Mesendoderm (in vitro differentiated cells): Measurements from ENCODE around the gene ASF1A.

Experiments used
- DNase-seq: peaks from one replicate; pipeline ENCODE4 v3.0.0; 2013
- H2AK5ac ChIP-seq: 2 replicates; pipeline ENCODE4 v1.6.1; 2013; ENCODE audit warnings: low read length, inconsistent platforms
- H2BK120ac ChIP-seq: 2 replicates; pipeline ENCODE4 v1.6.1; 2013; ENCODE audit warnings: low read depth, mild to moderate bottlenecking, low read length, moderate library complexity, mixed read lengths
- H2BK15ac ChIP-seq: replicated peaks from 2 replicates; pipeline ENCODE4 v1.6.1; 2013; ENCODE audit warnings: low read depth, mild to moderate bottlenecking, moderate library complexity
- H2BK5ac ChIP-seq: 2 replicates; pipeline ENCODE4 v1.6.1; 2013; ENCODE audit warnings: low read length, inconsistent platforms
- H3K18ac ChIP-seq: 2 replicates; pipeline ENCODE4 v1.6.1; 2013; ENCODE audit warnings: mild to moderate bottlenecking, low read length, mixed read lengths
- H3K23ac ChIP-seq: one replicate; pipeline ENCODE4 v1.6.1; 2013; ENCODE audit warnings: low read length
- H3K27ac ChIP-seq: 2 replicates; pipeline ENCODE4 v1.5.1; 2013; ENCODE audit warnings: low read depth, mild to moderate bottlenecking, inconsistent platforms, low read length, moderate library complexity
- H3K27me3 ChIP-seq: 2 replicates; pipeline ENCODE4 v1.6.1; 2013; ENCODE audit warnings: low read length, control low read depth, mild to moderate bottlenecking, inconsistent platforms; ENCODE audit not compliant: insufficient read depth, poor library complexity
- H3K36me3 ChIP-seq: 2 replicates; pipeline ENCODE4 v1.6.1; 2013; ENCODE audit warnings: low read length, inconsistent platforms; ENCODE audit not compliant: control insufficient read depth, insufficient read depth
- H3K4ac ChIP-seq: one replicate; pipeline ENCODE4 v1.6.1; 2013; ENCODE audit warnings: low read depth, mild to moderate bottlenecking, low read length, moderate library complexity
- H3K4me1 ChIP-seq: 2 replicates; pipeline ENCODE4 v1.6.1; 2013; ENCODE audit warnings: low read depth, low read length, inconsistent platforms; ENCODE audit not compliant: control insufficient read depth
- H3K4me2 ChIP-seq: 2 replicates; pipeline ENCODE4 v1.6.1; 2013; ENCODE audit warnings: low read length
- H3K4me3 ChIP-seq: 2 replicates; pipeline ENCODE4 v1.5.1; 2013; ENCODE audit warnings: mild to moderate bottlenecking, low read length
- H3K56ac ChIP-seq: one replicate; pipeline ENCODE4 v1.6.1; 2013; ENCODE audit warnings: low read length
- H3K79me1 ChIP-seq: 2 replicates; pipeline ENCODE4 v1.6.1; 2013; ENCODE audit warnings: low read length, inconsistent platforms
- H3K79me2 ChIP-seq: 2 replicates; pipeline ENCODE4 v1.6.1; 2013; ENCODE audit warnings: mild to moderate bottlenecking, low read length; ENCODE audit not compliant: control insufficient read depth, insufficient read depth
- H3K9ac ChIP-seq: 2 replicates; pipeline ENCODE4 v1.6.1; 2013; ENCODE audit warnings: low read length, inconsistent platforms
- H4K5ac ChIP-seq: one replicate; pipeline ENCODE4 v1.6.1; 2013; ENCODE audit warnings: low read length
- H4K8ac ChIP-seq: one replicate; pipeline ENCODE4 v1.6.1; 2013; ENCODE audit warnings: low read depth, mild to moderate bottlenecking, control low read depth, low read length, moderate library complexity
- WGBS: extraction: QIAGEN DNeasy Blood & Tissue Kit; methylation state at CpG from one replicate; pipeline ENCODE4 v1.1.7; 2013; ENCODE audit warnings: low lambda C conversion rate, missing lambda C conversion rate; ENCODE audit not compliant: insufficient coverage; ENCODE audit errors: extremely low coverage; 5-methylcytosine and 5-hydroxymethylcytosine counted together

ASF1A gene

GRCh38 chr6:118940770-118941169 is 46.8 kb downstream of the ASF1A start:
- no peak overlapping the region for H2AK5ac ChIP-seq
- H3K4me1 ChIP-seq: no peaks in the 10 kb centered on the region
- DNase-seq: no peak
- no peak overlapping the region for H2BK5ac ChIP-seq
- H3K79me2 ChIP-seq: peaks cover 3% of the 10 kb centered on the region
- H3K56ac ChIP-seq: no peak overlapping the region
- H2BK120ac ChIP-seq: no peak overlapping the region
- H4K8ac ChIP-seq: no peak overlapping the region
- no peaks in the 10 kb centered on the region for H3K36me3 ChIP-seq
- no peaks in the 10 kb centered on the region for H3K79me1 ChIP-seq
- no peak overlapping the region for H2BK15ac ChIP-seq
- H3K4ac ChIP-seq: no peak overlapping the region
- H3K27me3 ChIP-seq: no peaks in the 10 kb centered on the region
- no peak overlapping the region for H3K4me3 ChIP-seq
- no peak overlapping the region for H4K5ac ChIP-seq
- H3K18ac ChIP-seq: no peak overlapping the region
- no peak overlapping the region for H3K9ac ChIP-seq
- WGBS: no CpG with 5 or more reads among the region's 2 CpGs
- H3K4me2 ChIP-seq: no peak overlapping the region
- no peak overlapping the region for H3K27ac ChIP-seq
- H3K23ac ChIP-seq: no peak overlapping the region

DNA sequence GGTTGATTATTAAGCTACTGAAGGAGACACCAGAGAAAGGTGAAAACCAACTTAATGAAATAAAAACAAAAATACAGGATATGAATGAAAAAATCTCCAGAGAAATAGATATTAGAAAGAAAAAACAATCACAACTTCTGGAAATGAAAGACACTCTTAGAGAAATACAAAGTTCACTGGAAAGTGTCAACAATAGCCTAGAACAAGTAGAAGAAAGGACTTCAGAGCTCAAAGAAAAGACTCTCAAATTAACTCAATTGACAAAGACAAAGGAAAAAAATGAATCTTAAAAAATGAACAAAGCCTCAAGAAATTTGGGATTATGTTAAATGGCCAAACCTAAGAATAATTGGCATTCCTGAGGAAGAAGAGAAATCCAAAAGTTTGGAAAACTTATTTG is 51.3 kb downstream of the ASF1A start:
- no peaks in the 10 kb centered on the region for H3K27me3 ChIP-seq
- no peak overlapping the region for H3K56ac ChIP-seq
- no peak for DNase-seq
- H3K4me2 ChIP-seq: no peak overlapping the region
- no peaks in the 10 kb centered on the region for H3K4me1 ChIP-seq
- H4K8ac ChIP-seq: no peak overlapping the region
- no peak overlapping the region for H3K23ac ChIP-seq
- H3K4me3 ChIP-seq: no peak overlapping the region
- no peak overlapping the region for H3K27ac ChIP-seq
- H3K4ac ChIP-seq: no peak overlapping the region
- no peaks in the 10 kb centered on the region for H3K79me1 ChIP-seq
- no peak overlapping the region for H2BK15ac ChIP-seq
- no peak overlapping the region for H3K9ac ChIP-seq
- H4K5ac ChIP-seq: no peak overlapping the region
- no peaks in the 10 kb centered on the region for H3K79me2 ChIP-seq
- no peak overlapping the region for H2AK5ac ChIP-seq
- H3K18ac ChIP-seq: no peak overlapping the region
- H3K36me3 ChIP-seq: no peaks in the 10 kb centered on the region
- H2BK120ac ChIP-seq: no peak overlapping the region
- no peak overlapping the region for H2BK5ac ChIP-seq

GRCh38 chr6:118952683-118953082 is 58.7 kb downstream of the ASF1A start:
- H4K8ac ChIP-seq: no peak overlapping the region
- H3K56ac ChIP-seq: no peak overlapping the region
- no peak overlapping the region for H3K4ac ChIP-seq
- H3K27me3 ChIP-seq: no peaks in the 10 kb centered on the region
- no peak overlapping the region for H2BK15ac ChIP-seq
- H3K36me3 ChIP-seq: no peaks in the 10 kb centered on the region
- H3K27ac ChIP-seq: no peak overlapping the region
- no peak overlapping the region for H3K23ac ChIP-seq
- H2AK5ac ChIP-seq: no peak overlapping the region
- no CpG with 5 or more reads among the region's 2 CpGs for WGBS
- no peaks in the 10 kb centered on the region for H3K79me1 ChIP-seq
- no peak overlapping the region for H3K18ac ChIP-seq
- no peaks in the 10 kb centered on the region for H3K79me2 ChIP-seq
- no peak overlapping the region for H2BK5ac ChIP-seq
- no peak overlapping the region for H3K4me2 ChIP-seq
- no peak for DNase-seq
- H2BK120ac ChIP-seq: no peak overlapping the region
- no peak overlapping the region for H3K4me3 ChIP-seq
- no peak overlapping the region for H4K5ac ChIP-seq
- H3K9ac ChIP-seq: no peak overlapping the region
- no peaks in the 10 kb centered on the region for H3K4me1 ChIP-seq

GRCh38 chr6:118953391-118953790 is 59.4 kb downstream of the ASF1A start:
- no peak overlapping the region for H2AK5ac ChIP-seq

More at GRCh38 chr6:118953391-118953790, 59.4 kb downstream of the ASF1A start:
- no CpG with 5 or more reads among the region's 2 CpGs for WGBS
- Histone ChIP-seq H3K56ac (no peak overlapping the region), H3K79me2 (no peaks in the 10 kb centered on the region), H3K27me3 (no peaks in the 10 kb centered on the region), H3K36me3 (no peaks in the 10 kb centered on the region), H3K4me2 (no peak overlapping the region), H3K23ac (no peak overlapping the region), H3K4ac (no peak overlapping the region), H4K8ac (no peak overlapping the region), H3K18ac (no peak overlapping the region), H3K9ac (no peak overlapping the region), H2BK15ac (no peak overlapping the region), H2BK5ac (no peak overlapping the region), H3K4me1 (no peaks in the 10 kb centered on the region), H3K4me3 (no peak overlapping the region), H4K5ac (no peak overlapping the region), H3K79me1 (no peaks in the 10 kb centered on the region), H3K27ac (no peak overlapping the region), H2BK120ac (no peak overlapping the region)
- DNase-seq: no peak
